Right lobe of liver (tissue), 4 donors: ENCODE measurements around the gene EML6.

ENCODE experiments used
- CTCF ChIP-seq, 4 donors: fragments of 200-600 bp in 3 of 4; fragments of 450-650 bp in 1 of 4; IDR thresholded peaks; one replicate each; pipeline versions ENCODE4 v1.5.1 to v1.8.0; 2016 to 2022; ENCODE audit warnings: antibody characterized with exemption in 4 of 4, mild to moderate bottlenecking in 2 of 4
- POLR2A ChIP-seq: fragments of 450-650 bp; IDR thresholded peaks from one replicate; pipeline ENCODE4 v1.6.1; 2017; ENCODE audit warnings: antibody characterized with exemption, mild to moderate bottlenecking
- donor health status: DM: no; HTN: no; CAD: no.
- donor health status: DM: no; HTN: no; CAD: no.
- donor health status: DM: no; HTN: yes; CAD: no.

- TF ChIP-seq POLR2A: no peak
- TF ChIP-seq CTCF (IDR thresholded peaks at IDR 0.05): no peak
These were observed 208.0 kb downstream of the EML6 start for GRCh38 chr2:54931473-54931872.
